GM23338 (cell line): ENCODE data around the gene CYP3A7.
"Not testable (repeated sequence)": the region's sequence is repeated elsewhere in the genome, so short reads cannot be mapped to it uniquely, and the experiment has no call there.

ENCODE experiments used
- CREB1 ChIP-seq: fragments of 250-450 bp; sonication (Bioruptor Pico); IDR thresholded peaks from 2 replicates; pipeline ENCODE4 v1.5.0; 2020; ENCODE audit warnings: low read depth, mild to moderate bottlenecking, moderate library complexity
- EZH2 ChIP-seq: fragments of 200-600 bp; sonication (generic); IDR thresholded peaks from one replicate; pipeline ENCODE4 v1.8.0; 2017; ENCODE audit warnings: antibody characterized with exemption, mild to moderate bottlenecking, low read depth; ENCODE audit not compliant: unreplicated experiment
- EZH2phosphoT487 ChIP-seq: fragments of 200-600 bp; sonication (generic); IDR thresholded peaks from one replicate; pipeline ENCODE4 v1.8.1; 2018; ENCODE audit warnings: antibody characterized with exemption; ENCODE audit not compliant: unreplicated experiment
- POLR2AphosphoS5 ChIP-seq: IDR thresholded peaks from 2 replicates; pipeline ENCODE4 v1.6.1; 2016; ENCODE audit warnings: antibody characterized with exemption, low read depth
- TF ChIP-seq, protein P1 (sequence below), 2 experiments: fragments of 200-600 bp in 1 of 2; sonication (generic) in 1 of 2; conservative IDR thresholded peaks; 2 replicates each; pipeline versions ENCODE4 v1.5.1 to v1.6.1; 2016 to 2017; ENCODE audit warnings: antibody characterized with exemption in 2 of 2, low read depth in 2 of 2, mild to moderate bottlenecking in 2 of 2, moderate library complexity in 1 of 2
- TF ChIP-seq, protein P2 (sequence below): IDR thresholded peaks from one replicate; pipeline ENCODE4 v1.6.1; 2018; ENCODE audit warnings: antibody characterized with exemption; ENCODE audit not compliant: unreplicated experiment

DNA sequence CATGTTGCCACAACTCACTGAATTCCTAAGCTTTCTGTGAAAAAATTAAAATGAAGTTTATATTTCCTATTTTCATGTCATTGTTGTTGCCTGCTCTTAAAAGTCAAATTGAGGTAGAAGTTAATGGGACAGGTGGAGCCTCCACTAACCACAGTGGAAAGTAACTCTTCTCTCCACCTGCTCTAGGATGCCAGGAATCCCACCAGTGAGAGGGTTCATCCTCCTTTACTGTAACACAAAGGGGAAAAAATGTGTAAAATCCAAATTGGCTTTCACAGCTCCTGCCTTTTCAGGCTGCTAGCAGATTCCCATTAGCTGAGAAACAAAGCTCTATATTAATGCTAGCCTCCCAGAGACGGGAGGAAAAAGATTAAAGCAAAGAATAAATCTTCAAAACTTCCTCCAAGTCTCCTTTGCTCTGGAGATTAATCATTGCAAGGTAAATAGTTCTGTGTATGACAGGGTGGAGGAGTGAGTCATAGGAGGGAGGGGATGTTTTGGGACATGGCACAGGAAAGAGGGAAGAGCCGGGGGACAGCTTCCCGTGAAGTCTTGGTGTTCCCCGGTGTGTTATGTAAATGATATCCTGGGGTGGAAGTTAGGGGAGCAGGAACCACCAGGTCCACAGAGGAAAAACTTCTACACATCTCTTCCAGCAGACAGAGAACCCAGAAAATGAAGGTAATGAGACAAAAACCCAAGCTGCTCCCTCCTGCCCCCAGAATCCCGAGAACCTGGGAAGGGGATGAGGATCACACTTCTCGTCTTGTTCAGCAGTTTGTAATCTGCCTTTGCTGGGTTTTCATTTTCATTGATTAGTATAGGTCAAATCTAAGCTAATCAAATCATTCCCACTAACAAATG, 35.9 kb downstream of the CYP3A7 start:
- TF ChIP-seq, protein P1, sequence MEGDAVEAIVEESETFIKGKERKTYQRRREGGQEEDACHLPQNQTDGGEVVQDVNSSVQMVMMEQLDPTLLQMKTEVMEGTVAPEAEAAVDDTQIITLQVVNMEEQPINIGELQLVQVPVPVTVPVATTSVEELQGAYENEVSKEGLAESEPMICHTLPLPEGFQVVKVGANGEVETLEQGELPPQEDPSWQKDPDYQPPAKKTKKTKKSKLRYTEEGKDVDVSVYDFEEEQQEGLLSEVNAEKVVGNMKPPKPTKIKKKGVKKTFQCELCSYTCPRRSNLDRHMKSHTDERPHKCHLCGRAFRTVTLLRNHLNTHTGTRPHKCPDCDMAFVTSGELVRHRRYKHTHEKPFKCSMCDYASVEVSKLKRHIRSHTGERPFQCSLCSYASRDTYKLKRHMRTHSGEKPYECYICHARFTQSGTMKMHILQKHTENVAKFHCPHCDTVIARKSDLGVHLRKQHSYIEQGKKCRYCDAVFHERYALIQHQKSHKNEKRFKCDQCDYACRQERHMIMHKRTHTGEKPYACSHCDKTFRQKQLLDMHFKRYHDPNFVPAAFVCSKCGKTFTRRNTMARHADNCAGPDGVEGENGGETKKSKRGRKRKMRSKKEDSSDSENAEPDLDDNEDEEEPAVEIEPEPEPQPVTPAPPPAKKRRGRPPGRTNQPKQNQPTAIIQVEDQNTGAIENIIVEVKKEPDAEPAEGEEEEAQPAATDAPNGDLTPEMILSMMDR (conservative IDR thresholded peaks at IDR 0.05; ENCODE audit: low read depth in 2 of 2) = not testable (repeated sequence)
- TF ChIP-seq POLR2AphosphoS5; EZH2; CREB1 (CRISPR knock-in tag); EZH2phosphoT487: not testable (repeated sequence)
- TF ChIP-seq, protein P2, sequence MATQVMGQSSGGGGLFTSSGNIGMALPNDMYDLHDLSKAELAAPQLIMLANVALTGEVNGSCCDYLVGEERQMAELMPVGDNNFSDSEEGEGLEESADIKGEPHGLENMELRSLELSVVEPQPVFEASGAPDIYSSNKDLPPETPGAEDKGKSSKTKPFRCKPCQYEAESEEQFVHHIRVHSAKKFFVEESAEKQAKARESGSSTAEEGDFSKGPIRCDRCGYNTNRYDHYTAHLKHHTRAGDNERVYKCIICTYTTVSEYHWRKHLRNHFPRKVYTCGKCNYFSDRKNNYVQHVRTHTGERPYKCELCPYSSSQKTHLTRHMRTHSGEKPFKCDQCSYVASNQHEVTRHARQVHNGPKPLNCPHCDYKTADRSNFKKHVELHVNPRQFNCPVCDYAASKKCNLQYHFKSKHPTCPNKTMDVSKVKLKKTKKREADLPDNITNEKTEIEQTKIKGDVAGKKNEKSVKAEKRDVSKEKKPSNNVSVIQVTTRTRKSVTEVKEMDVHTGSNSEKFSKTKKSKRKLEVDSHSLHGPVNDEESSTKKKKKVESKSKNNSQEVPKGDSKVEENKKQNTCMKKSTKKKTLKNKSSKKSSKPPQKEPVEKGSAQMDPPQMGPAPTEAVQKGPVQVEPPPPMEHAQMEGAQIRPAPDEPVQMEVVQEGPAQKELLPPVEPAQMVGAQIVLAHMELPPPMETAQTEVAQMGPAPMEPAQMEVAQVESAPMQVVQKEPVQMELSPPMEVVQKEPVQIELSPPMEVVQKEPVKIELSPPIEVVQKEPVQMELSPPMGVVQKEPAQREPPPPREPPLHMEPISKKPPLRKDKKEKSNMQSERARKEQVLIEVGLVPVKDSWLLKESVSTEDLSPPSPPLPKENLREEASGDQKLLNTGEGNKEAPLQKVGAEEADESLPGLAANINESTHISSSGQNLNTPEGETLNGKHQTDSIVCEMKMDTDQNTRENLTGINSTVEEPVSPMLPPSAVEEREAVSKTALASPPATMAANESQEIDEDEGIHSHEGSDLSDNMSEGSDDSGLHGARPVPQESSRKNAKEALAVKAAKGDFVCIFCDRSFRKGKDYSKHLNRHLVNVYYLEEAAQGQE = not testable (repeated sequence)
